HL-60/S4 treated with retinoic acid at 250 ng/mL for 4 days and 3 days (cell line): Measurements from ENCODE around the gene NOC4L.

Source experiments
- in situ Hi-C: fragments of 300-500 bp; cut with MboI; formaldehyde crosslinking; loops from 2 replicates; pipeline ENCODE4 v1.7.0; 2022; ENCODE audit warnings: low sequenced_read_pairs

Gene NOC4L

GRCh38 chr12:132168311-132169031 lies 24.2 kb downstream of the NOC4L start:
- in situ Hi-C loops, result no loop called here

- in situ Hi-C loops, result no loop called here
These were observed 25.1 kb downstream of the NOC4L start for GRCh38 chr12:132169376-132169775.

- in situ Hi-C loops, result no loop called here
These were observed 25.9 kb downstream of the NOC4L start for GRCh38 chr12:132170094-132170636.

DNA sequence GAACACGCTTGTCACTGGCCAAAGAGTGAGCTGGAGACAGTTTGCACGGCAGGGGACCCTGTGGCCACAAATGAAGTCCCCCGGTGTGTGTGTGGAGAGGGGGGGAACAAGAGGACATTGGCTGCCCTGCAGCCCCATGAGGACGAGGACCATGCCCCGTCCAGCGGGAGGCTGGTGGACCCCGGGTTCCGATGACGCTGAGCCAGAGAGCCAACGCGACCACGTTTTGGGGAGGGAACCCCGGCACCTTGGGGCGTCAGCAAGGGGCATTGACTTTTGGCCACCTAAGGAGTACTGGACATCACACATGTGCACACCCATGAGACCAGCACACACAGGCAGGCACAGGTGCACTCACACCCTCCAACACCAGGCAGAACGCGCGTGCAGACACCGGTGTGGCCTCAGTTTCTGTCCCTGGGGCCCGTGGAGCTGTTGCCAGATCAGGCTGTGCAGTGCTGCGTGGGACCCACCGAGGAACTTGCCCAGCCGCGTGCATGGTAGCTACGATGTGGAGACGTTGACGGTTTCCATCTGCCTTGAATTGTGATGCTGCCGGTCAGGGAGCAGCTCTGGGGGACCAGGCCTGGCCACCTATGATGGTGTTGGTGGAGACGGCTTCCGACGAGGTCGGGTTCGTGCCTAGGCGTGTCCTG lies 26.5 kb downstream of the NOC4L start:
- in situ Hi-C loops, result no loop called here

DNA sequence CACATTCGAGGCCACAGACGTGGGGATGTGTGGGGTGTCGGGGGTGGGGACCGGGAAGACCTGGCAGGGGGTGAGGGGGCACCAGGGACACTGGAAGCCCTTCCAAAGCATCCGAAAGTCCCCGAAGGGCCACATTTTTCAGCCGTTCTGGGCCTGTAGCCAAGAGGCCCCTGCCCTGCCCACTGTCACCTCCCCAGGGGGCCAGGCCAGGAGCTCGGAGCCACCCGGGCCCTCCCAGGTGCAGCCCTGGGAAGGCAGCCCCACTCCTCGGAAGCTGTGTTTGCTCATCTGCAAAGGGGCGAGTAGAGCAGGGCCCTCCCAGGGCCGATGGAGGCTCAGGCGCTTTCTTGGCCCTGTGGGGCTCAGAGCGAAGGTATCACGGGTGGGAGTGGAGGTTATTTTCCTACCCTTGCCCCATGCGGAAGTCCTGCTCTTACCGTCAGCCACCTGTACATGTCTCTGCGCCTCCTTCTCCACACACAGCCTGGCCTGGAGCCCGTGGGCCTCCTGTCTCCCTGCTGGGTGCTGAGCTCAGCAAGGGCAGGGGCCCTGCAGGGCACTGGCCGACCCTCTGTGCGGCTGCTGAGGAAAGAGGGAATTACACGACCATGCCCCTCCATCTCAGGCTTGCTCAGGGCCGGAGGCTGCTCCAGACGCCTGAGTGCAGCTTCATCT lies 27.2 kb downstream of the NOC4L start:
- in situ Hi-C loops, result no loop called here

- in situ Hi-C loops, result no loop called here
These were observed 27.8 kb downstream of the NOC4L start for GRCh38 chr12:132171968-132172521.

- in situ Hi-C loops, result no loop called here
These were observed 28.4 kb downstream of the NOC4L start for GRCh38 chr12:132172619-132173018.

DNA sequence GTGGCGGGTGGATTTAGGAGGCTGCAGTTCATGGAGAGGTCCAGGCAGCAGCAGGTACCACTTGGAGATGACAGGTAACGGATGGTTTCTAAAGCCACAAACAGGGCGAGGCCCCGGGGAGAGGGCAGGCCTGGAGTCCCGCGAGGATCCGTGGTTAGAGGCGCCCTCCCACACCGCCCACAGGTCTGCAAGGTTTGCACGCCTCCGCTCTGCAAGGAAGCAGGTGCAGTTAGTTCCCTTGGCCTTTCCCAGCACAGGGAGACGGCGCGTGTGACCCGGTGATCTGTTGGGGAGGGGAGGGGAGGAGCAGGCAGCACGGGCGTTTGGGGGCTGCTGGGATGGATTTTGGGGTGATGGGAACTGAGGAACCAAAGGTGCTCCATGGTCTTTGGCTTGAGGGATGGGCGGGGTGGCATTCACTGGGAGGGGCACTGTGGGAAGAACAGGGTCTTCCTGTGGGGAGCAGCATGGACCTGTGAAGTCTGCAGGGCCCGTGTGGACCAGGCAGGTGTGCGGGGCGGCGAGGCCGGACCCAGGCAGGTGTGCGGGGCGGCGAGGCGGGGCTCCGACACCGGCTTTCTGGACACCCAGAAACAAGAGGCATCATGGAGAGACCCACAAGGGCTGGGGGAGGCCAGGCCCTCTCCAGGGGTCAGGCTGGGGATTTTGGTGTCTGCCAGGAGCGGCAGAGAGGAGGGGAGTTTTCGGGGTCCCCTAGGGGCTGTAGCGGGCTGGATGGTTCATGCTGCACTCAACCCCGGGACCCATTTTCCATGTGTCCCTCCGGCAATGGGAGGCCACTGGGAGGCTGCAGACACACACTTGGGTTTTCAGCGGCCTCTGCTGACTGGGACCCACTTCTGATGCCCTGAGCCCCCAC lies 29.1 kb downstream of the NOC4L start:
- in situ Hi-C loops, result no loop called here

- in situ Hi-C loops, result no loop called here
These were observed 30.0 kb downstream of the NOC4L start for GRCh38 chr12:132174015-132174838.

DNA sequence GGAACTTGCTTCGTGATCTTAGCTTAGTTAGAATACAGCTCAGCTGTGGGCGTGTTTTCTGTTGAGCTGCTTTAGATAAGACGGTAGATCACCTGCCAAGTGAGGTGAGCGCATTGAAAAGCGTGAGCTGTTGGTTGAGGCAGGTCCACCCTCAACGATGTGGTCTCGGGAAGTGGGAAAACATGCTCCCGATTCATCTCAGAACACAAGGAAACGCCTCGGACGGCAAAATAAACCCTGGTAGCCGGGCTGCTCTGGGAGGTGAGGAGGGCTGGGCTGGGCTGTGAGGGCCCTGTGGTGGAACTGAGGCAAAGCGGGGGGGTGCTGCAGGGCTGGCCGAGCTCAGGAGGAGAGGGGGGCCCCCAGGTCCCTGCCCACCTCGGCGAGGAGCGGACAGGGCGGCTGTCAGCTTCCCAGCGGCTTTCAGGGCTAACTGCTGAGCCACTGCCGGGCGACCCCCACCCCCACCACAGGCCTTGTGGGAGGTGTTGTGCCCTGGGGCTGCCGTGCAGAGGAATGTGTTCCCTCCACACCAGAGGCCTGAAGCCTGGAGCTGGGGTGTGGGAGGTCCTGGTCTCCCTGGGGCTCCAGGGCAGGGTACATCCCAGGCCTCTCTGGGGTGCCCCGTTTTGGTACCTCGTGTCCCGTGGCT lies 30.7 kb downstream of the NOC4L start:
- in situ Hi-C loops, result no loop called here

- in situ Hi-C loops, result no loop called here
These were observed 31.5 kb downstream of the NOC4L start for GRCh38 chr12:132175496-132176384.

DNA sequence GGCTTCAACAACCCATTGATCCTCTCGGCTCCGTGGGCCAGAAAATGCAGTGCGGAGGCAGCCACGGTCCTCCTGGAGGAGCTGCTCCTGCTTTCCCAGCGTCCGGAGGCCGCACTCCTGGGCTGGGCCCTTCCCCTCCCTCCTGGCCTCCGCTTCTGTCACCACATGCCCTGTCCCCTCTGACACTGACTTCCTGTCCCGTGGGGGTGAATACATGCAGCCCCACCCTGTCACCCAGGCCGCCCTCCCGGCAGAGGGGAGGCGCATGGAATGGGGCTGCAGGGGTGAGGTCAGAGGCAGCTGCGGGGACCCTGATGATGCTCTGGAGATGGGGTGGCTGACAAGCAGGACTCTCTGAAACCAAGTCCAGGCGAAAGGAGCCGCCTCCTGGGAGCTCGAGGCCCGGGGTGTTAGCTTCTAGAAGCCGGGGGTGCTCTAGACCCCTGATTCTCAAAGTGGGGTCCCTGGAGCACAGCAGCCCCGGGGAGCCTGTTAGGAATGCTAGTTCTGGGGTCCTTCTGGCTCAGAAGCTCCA lies 32.2 kb downstream of the NOC4L start:
- in situ Hi-C loops, result no loop called here

- in situ Hi-C loops, result no loop called here
These were observed 32.8 kb downstream of the NOC4L start for GRCh38 chr12:132176920-132177551.

DNA sequence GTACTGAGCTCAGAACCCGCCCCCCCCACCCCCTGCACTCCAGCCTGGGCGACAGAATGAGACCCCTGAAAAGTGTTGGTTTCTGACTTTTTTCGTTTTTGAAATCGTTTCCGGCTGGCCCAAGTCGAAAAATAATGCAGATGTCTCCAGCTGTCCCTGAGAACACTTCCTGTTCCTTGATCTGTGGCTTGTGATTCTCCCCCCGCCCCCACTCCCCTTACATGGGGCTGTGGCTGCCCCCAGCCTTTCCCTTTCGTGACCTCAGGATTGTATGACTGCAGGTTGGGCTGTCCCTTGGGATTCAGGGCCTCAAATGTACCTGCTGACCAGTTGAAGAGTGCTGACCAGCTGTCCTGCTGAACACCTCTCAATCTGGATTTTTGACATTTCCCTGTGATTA lies 34.1 kb downstream of the NOC4L start:
- in situ Hi-C loops, result no loop called here

GRCh38 chr12:132178801-132179401 lies 34.6 kb downstream of the NOC4L start:
- in situ Hi-C loops, result no loop called here

DNA sequence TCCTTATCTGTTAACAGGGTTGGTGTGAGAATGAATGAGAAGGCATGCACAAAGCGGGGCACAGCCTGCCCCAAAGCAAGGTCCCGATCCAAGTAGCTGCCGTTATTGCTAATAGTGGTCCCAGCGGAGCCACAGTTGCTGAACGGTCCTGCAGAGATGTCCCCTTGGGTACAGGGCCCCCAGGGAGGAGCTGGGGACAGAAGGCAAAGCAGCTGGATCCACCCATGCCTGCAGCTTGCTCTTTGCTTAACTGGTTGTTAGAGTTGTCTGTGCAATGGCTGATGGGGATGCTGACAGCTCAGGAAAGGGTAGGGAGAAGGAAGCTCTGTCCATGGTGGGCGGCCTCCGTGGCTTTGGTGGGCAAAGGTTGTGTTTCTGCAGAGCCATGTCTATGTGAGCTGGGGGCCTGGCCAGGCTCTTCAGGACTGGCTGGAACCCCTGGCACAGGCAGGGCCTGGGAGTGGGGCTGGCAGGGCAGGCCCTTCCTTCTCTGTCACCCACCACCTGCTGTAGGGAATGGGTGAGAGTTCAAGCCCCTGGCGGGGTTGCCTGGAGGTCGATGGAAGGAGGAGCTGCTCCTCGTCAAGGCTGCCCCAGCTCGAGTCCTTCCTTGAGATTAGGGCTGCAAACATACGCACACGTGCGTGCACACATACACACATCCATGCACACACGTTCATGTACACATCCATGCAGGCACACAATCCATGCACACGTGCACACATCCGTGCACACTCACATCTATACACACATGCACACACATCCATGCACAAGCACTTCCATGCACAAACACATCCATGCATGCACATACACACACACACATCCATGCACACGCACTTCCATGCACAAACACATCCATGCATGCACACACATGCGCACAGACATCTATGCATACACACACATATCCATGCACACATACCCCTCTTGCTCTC lies 35.4 kb downstream of the NOC4L start:
- in situ Hi-C loops, result no loop called here
